ENCODE data around the gene NCBP2.
A peak's percentile ranks its signal among the peaks of the same experiment; 100 is the strongest.

The NCBP2 gene

DNA sequence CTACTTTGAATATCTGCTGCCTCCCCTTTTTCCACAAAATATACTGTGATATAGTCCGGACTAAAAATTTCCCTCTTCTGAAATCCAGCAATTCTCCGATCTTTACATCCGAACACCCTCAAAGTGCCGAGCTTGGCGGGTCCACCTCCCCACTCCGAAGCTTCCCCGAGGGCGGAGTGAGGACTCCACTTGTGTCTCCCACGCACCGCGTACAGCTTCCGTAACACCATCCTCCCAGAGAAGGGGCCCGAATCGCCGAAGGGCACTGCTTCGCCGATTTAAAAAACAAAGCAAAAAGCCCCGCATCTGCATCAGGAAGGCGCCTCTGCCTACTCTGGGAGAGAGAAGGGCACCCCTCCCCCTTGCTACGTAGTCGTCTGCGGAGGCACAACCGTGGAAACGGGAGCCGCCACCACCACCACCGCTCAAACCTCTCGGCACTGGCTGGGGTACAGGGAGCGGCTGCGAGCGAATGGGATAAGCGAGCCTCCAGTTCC, 551 bp downstream of the NCBP2 start:
- DNase-seq (ENCODE audit: low read depth in 2 of 3, low spot score in 1 of 3), result peak; percentile 47 to 55 (median 53)

DNA sequence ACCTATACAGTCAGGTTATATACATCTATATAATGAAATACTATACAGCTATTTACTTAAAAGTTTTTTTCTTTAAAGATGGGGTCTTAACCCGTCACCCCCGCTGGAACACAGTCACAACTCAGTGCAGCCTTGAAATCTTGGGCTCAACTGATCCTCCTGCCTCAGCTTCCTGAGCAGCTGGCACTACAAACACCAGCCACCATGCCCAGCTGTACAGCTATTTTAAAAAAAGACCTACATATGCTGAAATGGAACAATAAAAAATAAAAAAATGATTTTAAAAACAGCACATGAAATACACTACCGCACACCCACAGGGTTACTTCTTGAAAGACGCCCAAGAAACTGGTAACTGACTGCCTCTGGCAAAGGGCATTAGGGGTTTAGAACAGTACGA, 3.8 kb downstream of the NCBP2 start:
- DNase-seq (ENCODE audit: low read depth in 2 of 3, low spot score in 1 of 3), result no peak

DNA sequence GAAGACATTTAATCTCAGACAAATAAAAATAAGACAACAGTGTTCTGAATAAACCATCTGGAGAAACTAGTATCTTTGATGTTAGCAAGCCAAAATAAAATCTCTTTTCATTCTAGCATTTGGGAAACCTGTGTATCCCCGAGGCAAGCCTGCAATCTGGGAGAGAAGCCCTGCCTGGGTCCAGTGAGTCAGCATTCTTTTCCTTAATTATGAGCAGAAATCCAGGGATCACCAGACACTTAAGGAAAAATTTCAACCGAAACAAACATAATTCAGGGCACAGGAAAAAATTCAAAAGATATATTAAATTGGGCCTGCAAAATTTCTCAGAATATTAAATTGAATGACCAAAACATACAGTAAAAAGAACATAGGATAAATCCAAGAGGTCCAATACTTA, 4.2 kb downstream of the NCBP2 start:
- DNase-seq (ENCODE audit: low read depth in 2 of 3, low spot score in 1 of 3), result no peak

DNA sequence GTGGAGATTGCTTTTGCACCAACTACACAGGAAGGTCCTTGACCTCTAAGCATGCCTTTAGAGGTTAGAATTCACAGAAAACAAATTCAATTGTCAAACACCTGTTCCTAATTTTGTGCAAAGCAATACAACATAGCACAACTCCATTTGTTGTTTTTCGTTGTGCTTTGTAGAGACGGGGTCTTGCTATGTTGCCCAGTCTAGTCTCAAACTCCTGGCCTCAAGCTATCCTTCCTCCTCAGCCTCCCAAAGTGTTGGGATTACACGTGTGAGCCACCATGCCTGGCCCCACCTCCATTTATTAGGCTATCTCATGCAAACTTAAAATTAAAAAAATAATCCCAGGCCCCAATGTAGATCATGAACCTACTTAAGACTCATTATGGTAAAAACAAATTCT, 6.0 kb downstream of the NCBP2 start:
- no peak for DNase-seq (ENCODE audit: low read depth in 2 of 3, low spot score in 1 of 3)

DNA sequence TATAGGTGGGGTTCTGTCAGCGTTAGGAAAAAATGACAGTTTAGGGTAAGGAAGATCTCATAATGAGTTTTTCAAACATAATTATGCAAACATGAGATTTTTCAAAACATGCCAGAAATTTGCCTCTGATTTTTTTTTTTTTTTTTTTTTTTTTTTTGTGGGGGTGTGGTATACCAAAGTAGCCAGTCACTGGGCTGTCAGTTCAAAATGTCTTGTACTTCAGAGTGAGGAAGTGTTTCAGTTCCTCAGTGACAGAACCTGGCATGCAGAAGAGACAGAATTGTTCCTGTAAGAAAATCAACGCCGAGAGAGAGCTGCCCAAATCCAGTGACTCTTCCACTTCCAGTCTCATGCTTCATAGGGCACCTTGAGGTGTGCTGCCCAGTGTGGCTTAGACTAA, 9.7 kb downstream of the NCBP2 start:
- no peak for DNase-seq (ENCODE audit: low read depth in 2 of 3, low spot score in 1 of 3)

DNA sequence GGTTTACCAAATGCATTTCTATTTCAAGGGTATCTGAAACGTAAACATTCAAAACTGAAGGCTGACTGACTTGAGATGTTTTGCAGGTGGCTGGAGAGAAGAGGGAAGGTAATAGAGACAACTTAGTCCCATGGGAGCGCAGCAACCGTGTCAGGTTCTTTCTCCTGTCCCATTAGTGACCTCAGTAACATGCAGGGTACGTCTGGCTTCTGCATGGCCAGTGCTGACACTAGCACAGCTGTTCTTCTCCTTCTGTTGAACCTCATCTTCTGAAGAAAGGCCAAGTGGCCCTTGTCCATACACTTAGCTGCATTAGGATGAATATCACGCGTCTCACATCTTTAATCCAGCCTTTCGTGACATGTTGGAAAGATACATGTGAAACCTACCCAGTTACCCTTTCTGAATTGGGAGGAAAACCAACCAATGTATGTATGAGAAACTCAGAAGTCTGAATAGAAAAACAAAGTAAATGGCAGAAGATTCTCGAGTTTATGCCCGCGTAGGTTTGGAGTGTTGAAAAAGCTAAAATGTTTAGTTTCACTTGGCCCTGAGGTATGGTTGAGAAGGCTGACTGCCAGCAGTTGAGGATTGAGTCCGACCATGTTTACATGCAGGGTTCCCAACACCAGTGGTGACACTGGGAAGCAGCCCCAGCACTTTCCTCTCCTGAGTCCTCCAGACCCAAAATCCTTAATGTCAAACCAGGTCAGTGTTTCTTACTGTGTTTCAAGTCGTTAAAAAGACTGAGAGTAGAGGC, 10.3 kb downstream of the NCBP2 start:
- no peak for DNase-seq (ENCODE audit: low read depth in 2 of 3, low spot score in 1 of 3)

DNA sequence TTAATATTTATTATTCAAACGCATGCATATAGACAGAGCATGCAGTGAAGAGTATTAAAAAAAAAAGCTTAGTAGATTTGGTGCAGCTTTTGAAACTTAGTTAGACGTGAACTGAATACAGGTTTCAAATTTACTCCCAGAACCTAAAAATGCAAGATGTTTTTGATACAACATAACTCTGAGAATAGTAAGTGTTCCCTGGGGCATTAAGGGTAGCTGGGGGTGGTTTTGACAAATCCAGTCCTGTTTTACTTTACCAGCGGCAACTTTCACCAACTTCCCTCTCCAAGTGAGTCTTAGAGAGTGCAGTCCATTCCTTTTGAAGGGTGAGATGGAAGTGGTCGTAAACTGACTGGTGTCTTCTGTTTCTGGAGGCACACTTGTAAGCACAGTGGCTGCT, 11.2 kb downstream of the NCBP2 start:
- DNase-seq (ENCODE audit: low read depth in 2 of 3, low spot score in 1 of 3), result no peak

DNA sequence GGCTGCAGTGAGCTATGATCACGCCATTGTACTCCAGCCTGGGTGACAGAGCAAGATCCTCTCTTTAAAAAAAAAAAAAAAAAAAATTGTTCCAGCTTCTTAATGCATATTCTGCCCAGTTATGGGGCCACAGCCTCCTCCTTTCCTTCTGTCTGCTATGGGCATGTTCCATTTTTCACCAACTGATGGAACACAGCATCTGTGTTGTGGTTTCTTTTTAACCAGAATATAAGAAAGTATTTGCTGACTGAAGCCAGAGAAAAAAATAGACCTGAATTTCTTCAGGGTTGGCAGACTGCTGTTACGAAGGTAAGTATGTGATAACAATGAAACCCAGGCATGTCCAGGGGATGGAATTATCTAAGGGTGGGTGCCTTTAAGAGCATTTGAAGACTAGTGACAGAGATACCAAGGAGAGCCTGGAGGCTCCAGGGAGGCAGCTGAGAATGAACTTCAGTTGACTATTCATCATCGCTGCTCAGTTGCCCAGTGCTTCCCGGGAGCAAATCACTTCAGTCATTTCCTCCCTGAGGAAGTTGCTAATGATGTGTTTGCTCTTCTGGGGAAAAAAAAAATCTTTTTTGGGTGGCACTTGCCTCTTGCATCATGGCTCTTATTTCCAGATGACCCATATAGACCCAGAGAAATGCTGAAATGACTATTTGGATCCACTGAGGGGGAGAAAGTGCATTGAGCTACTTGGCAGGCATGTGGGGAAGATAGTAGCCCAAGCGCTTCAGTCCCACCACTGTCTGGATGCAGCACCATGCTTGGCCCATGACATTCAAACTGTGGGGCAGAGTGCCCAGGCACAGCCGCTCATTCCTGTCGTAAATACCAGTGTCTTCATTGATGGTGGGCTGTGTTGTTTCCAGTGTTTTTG, 14.5 kb downstream of the NCBP2 start:
- no peak for DNase-seq (ENCODE audit: low read depth in 2 of 3, low spot score in 1 of 3)

DNA sequence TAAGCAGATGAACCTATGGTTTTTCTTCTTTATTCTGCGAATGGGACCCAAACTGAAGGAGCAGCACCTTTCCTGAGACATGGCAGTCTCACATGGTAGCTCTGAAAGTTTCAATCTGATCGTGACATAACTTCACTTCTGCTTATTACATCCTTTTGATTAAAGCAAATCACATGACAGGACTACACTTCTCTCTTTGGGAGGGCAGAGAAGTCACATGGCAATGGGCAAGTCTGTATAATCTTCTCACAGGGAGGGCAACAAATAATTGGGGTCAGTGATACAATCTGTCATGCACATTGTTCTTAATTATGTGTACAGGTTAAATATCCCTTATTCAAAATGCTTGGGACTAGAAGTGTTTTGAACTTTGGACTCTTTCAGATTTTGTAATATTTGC, 21.6 kb downstream of the NCBP2 start:
- no peak for DNase-seq (ENCODE audit: low read depth in 2 of 3, low spot score in 1 of 3)

DNA sequence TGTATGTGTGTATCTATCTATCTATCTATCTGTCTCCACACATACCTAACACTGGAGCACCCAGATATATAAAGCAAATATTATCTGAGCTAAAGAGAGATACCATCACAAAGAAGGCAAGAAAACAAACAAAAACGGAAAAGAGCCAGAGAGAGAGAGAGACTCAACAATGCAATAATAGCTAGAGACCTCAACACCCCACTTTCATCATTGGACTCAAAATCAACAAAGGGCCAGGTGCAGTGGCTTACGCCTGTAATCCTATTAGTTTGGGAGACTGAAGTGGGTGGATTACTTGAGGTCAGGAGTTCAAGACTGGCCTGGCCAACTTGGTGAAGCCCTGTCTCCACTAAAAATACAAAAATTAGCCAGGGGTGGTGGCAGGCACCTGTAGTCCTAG, 23.4 kb downstream of the NCBP2 start:
- no peak for DNase-seq (ENCODE audit: low read depth in 2 of 3, low spot score in 1 of 3)

DNA sequence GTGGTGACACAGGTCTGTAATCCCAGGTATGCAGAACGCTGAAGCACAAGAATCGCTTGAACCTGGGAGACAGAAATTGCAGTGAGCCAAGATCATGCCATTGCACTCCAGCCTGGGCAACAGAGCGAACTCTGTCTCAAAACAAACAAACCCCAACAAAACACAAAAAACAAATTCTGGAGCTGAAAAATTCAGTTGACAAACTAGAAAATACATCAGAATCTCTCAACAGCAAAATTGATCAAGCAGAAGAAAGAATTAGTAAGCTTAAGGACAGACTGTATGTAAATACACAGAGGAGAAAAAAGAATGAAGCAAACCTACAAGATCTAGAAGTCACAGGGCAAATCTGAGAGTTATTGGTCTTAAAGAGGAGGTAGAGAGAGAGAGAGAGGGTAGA, 25.3 kb downstream of the NCBP2 start:
- no peak for DNase-seq (ENCODE audit: low read depth in 2 of 3, low spot score in 1 of 3)

DNA sequence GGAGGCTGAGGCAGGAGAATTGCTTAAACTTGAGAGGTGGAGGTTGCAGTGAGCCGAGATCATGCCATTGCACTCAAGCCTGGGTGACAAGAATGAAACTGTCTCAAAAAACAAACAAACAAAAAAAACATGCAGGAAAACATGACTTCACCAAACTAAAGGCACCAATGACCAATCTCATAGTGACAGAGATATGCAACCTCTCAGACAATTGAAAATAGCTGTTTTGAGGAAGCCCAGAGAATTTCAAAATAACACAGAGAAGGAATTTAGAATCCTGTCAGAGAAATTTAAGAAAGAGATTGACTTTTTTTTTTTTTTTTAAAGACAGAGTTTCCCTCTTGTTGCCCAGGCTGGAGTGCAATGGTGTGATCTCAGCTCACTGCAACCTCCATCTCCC, 26.1 kb downstream of the NCBP2 start:
- no peak for DNase-seq (ENCODE audit: low read depth in 2 of 3, low spot score in 1 of 3)

DNA sequence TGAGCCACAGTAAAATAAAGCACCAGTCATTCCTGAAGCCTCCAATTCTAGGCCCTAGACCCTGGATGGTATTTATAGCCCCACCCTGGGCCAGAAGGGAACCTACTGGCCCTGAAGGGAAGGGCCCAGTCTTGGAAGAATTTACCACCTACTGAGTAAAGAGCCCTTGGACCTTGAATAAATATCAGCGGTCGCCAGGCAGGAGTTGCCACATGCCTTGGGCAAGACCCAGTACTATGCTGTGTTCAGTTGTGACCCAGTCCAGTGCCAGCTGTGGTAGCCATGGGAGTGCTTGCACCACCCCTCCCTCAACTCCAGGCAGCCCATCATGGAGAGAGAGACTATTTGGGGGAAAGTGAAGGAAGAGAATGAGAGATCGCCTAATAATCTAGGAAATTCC, 27.0 kb downstream of the NCBP2 start:
- no peak for DNase-seq (ENCODE audit: low read depth in 2 of 3, low spot score in 1 of 3)

DNA sequence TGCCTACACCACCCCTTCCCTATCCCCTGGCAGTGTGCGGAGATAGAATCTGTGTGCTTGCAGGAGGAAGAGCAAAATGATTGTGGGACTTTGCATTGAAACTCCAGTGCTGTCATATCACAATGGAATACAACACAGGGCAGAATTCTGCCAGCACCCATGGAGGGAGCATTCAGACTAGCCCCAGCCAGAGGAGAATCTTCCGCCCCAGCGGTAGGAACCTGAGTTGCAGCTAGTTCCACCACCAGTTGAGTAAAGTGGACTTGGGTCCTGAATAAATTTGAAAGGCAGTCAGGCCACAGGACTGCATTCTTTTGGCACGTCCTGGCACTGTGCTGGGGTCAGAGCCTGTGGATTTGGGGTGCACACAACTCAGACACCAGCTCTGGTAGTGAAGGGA, 27.5 kb downstream of the NCBP2 start:
- no peak for DNase-seq (ENCODE audit: low read depth in 2 of 3, low spot score in 1 of 3)

DNA sequence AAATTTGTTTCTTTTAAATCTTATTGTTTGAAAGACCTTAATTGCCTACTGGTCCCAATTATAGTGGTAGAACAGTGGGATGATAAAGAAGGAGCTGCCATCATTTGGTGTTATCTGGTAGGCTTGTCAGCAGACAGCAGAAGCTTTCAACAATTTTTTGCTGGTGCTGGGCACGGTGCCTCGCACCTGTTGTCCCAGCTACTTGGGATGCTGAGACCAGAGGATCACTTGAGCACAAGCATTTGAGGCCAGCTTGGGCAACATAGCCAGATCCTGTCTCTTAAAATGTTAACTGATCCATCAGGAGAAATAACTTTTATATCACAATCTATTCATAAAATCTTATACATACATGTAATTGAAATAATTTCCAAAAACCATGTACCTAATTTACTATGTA, 38.6 kb downstream of the NCBP2 start:
- DNase-seq (ENCODE audit: low read depth in 2 of 3, low spot score in 1 of 3), result no peak

DNA sequence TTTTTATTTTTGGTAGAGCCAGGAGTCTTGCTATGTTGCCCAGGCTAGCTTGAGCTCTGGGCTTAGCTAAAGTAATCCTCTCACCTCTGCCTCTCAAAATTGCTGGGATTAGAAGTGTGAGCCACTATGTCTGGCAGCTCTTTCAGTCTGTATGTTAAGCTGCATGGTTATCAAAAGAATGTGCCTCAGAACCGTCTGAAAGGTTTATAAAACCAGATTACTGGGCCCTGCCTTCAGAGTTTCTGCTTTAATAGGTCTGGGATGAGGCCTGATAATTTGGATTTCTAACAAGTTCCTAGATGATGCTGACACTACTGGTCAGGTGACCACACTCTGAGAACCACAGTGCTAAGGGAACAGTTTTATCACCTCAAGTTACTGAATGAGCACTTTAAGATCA, 40.0 kb downstream of the NCBP2 start:
- no peak for DNase-seq (ENCODE audit: low read depth in 2 of 3, low spot score in 1 of 3)

DNA sequence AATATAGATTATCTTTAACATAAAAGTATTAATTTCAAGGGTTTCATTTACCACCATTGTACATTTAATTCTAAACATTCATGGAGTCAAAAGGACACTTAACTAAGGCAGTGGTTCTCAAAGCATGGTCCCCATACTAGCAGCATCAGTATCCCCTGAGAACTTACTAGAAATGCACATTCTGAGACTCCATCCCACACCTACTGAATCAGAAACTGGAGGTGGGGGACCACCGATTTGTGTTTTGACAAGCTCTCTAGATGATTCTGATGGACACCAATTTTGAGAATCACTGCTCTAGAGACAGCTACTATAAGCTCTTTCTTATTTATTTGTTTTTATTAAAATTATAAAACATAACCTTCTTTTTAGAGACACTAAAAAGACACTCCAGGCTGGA, 40.6 kb downstream of the NCBP2 start:
- DNase-seq (ENCODE audit: low read depth in 2 of 3, low spot score in 1 of 3), result no peak

DNA sequence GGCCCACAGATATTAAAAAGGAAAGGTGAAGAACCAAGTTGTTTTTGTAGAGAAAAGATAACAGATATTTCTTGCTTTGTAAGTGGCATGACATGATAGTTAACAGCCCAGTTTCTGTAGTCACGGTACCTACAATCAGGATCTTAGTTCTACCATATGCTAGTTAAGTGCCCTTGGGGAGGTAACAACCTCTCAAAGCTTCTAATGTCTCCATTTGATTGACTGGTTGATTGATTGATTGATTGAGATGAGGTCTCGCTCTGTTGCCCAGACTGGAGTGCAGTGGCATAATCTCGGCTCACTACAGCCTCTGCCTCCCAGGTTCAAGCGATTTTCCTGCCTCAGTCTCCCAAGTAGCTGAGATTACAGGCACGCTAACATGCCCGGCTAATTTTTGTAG, 46.1 kb downstream of the NCBP2 start:
- no peak for DNase-seq (ENCODE audit: low read depth in 2 of 3, low spot score in 1 of 3)

DNA sequence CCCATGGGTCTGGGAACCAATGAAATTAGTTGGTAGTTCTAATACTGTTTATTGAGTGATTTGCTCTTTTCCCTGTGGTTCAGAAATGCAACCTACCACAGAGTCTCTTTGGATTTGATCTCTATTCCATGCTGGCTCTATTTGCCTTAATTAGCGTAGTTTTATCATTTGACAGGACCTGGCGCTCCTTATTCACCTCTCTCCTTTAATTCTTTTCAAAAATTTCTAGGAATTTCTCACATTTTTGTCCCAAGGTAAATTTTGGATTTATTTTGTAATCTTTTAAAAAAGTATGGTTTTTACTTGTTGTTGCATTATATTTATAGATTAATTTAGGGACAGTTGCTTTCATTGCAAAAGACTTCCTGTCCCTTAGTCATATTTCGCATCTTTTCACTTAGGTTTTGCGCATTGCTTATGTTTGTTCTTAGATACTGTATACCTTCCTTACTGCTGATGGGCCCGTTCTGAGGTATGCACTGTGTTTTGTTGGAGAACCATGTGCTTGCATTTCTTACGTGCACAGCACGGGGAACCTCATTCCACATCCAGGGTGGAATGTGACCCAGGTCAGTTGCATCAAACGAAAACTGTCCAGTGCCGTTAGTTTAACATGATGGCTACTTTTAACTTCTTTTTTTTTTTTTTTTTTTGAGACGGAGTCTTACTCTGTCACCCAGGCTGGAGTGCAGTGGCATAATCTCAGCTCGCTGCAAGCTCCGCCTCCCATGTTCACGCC, 47.6 kb downstream of the NCBP2 start:
- DNase-seq (ENCODE audit: low read depth in 2 of 3, low spot score in 1 of 3), result no peak

DNA sequence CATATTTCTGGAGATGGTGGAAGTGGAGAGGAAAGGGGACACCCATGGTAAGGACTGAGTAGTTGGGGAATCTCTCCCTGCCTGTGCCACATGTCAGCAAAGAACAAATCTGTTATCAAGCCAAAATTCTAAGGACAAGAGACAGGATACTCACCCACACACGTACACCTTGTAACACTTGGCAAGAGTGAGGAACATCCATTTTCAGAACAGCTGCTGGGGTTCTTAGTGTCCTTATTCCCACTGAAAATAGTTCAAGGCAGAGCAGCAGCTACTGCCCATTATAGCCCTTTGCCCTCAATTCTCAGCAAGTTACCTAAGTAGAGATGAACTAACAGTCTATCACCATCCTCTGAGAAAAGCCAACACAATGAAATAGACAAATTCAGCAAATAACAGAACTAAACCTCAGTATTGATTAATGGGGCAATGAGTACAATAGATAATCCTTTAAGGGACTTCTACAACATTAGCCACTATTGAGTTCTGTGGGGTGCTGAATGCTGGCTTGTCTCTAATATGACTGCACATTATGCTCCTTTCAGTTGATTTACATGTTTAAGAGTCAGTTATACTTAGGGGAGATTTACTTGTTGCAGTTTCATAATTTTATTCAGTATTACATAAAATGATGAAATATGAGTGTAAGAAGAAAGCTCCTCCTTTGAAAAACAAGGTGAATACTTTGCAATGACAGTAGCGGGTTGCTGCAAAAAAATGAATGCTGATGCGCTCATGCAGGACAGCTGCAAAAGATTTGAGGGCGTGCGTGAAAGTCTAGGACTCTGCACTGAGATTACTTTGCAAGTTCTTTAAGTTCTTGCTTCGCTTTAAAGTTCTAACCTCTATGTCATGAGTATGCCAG, 52.3 kb downstream of the NCBP2 start:
- no peak for DNase-seq (ENCODE audit: low read depth in 2 of 3, low spot score in 1 of 3)

DNA sequence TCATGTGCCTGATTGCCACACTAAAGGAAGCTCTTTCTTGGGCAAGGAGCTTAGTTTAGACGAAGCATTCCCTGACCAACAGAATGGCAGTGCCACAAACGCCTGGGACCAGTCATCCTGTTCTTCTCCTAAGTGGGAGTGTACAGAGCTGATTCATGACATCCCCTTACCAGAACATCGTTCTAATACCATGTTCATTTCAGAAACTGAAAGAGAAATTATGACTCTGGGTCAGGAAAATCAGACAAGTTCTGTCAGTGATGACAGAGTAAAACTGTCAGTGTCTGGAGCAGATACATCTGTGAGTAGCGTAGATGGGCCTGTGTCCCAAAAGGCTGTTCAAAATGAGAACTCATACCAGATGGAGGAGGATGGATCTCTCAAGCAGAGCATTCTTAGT, 56.2 kb downstream of the NCBP2 start:
- DNase-seq (ENCODE audit: low read depth in 2 of 3, low spot score in 1 of 3), result no peak
